Measurements from ENCODE around the gene NUF2.

The NUF2 gene

DNA sequence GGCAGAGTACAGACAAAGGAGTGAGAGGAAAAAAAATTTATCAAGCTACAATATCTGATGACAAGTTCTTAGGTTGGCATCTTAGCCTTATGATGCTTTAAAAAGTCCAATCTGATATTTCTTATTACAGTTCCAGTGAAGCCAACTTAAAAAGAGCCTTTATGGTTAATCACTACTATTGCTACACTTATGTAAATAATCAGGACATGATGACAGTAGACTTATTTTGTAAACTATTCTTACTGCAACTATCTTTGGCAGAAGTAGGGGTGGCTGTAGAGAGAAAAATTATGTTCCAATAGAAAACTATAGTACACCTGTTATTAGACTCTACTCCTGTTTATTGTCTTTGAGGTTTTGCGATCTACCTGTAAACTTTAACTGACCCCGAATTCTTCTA is 25.8 kb upstream of the NUF2 start:
- H3K27ac ChIP-seq: no peak overlapping the region
- TF ChIP-seq, protein P1, sequence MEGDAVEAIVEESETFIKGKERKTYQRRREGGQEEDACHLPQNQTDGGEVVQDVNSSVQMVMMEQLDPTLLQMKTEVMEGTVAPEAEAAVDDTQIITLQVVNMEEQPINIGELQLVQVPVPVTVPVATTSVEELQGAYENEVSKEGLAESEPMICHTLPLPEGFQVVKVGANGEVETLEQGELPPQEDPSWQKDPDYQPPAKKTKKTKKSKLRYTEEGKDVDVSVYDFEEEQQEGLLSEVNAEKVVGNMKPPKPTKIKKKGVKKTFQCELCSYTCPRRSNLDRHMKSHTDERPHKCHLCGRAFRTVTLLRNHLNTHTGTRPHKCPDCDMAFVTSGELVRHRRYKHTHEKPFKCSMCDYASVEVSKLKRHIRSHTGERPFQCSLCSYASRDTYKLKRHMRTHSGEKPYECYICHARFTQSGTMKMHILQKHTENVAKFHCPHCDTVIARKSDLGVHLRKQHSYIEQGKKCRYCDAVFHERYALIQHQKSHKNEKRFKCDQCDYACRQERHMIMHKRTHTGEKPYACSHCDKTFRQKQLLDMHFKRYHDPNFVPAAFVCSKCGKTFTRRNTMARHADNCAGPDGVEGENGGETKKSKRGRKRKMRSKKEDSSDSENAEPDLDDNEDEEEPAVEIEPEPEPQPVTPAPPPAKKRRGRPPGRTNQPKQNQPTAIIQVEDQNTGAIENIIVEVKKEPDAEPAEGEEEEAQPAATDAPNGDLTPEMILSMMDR (conservative IDR thresholded peaks at IDR 0.05): no peak

DNA sequence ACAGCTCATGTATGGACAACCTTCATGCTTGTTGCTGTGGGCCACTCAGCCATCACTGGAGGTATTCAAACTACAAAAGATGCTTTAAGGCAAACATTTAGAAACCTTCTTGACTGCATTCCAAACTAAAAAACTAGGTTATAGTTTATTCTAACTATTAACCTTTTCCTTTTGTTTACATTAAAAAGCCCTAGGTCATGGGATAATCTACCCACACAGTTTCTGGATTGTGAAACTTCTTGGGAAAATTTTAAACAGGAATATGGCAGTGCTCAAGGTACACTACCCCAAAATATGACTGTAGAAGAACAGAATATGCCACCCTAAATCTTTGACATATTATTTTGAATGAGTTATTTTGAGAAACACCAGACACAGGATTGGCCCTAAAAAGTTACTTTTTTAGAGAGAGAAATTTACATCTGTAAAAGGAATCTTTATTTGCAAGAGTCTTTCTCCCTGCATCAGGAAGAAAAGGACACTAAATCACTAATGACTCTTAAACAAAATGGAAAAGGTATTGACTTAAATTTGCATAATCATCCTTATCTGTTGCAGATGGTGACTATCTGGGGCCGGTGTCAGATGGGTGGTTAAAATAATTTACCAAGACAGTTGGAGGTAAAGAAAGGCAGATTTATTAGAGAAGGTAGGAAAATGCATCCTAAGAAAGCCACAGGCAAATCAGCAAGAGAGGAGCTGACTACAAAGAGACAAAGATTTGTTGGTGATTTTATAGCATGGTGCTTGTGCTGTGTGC is 25.1 kb upstream of the NUF2 start:
- TF ChIP-seq, protein P1 (conservative IDR thresholded peaks at IDR 0.05): no peak
- no peak overlapping the region for H3K27ac ChIP-seq

- TF ChIP-seq, protein P1 (conservative IDR thresholded peaks at IDR 0.05): no peak
- H3K27ac ChIP-seq: no peak overlapping the region
These were observed 23.4 kb upstream of the NUF2 start for GRCh38 chr1:163298365-163298764.

- H3K27ac ChIP-seq: no peak overlapping the region
- TF ChIP-seq, protein P1 (conservative IDR thresholded peaks at IDR 0.05): no peak
These were observed 21.2 kb upstream of the NUF2 start for GRCh38 chr1:163300568-163300967.

GRCh38 chr1:163303561-163303960 is 18.2 kb upstream of the NUF2 start:
- H3K27ac ChIP-seq: no peak overlapping the region
- TF ChIP-seq, protein P1 (conservative IDR thresholded peaks at IDR 0.05): no peak

DNA sequence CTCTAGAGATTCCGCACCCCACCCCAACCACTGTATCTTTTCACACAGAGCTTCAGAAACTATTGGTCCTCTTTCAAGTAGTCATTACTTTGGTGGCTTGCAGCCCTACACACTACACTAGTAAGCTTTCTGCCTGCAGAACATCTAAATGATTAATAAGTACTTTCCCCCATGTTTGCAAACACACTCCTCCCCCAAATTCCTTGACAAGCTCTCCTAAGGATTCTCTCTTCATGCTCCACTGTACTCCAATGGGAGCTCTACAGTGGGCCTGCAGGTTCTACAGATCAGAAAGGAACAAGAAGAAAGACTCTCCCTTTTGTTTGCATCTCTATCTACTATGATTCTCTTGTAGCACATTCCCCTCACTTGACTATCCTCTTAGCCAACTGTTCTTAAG is 16.3 kb upstream of the NUF2 start:
- TF ChIP-seq, protein P1 (conservative IDR thresholded peaks at IDR 0.05): no peak
- no peak overlapping the region for H3K27ac ChIP-seq

GRCh38 chr1:163307479-163308171 is 14.1 kb upstream of the NUF2 start:
- TF ChIP-seq, protein P1 (conservative IDR thresholded peaks at IDR 0.05): no peak

More at GRCh38 chr1:163307479-163308171, 14.1 kb upstream of the NUF2 start:
- H3K27ac ChIP-seq: no peak overlapping the region

Data from VCaP (cell line).